K562 (cell line): ENCODE measurements around the gene EDARADD. TPM values are rescaled to one million over a fixed set of nuclear protein-coding genes. Genes with fewer than 3 reads are reported as not detected.

Experiments used
- ATAC-seq: fragments of 200-7000 bp; cut with Tn5 transposase; 3 replicates; pipeline ENCODE4 v1.9.1; 2020; ENCODE audit warnings: moderate library complexity
- BruUV-seq: library from RNA; stranded (reverse); fragments of 400-500 nt; replicated peaks from 2 replicates; lab custom pipeline; 2021; lab: Mats Ljungman, UMichigan
- CTCF ChIA-PET: fragments of 300-600 bp; formaldehyde crosslinking; extraction: SDS; loops from one replicate; lab custom pipeline; 2021; ENCODE audit warnings: low intra/inter-chr PET ratio; lab: Yijun Ruan, JAX
- POLR2A ChIA-PET: fragments of 300-600, 350-650 bp; sonication (Branson Sonifier 250); formaldehyde crosslinking; extraction: SDS; loops from one replicate; lab custom pipeline; 2021; ENCODE audit warnings: antibody characterized with exemption, inconsistent platforms; lab: Yijun Ruan, JAX
- DNase-seq, 4 experiments: peaks; one replicate each; pipeline versions ENCODE4 v3.0.0 to v3.0.0-alpha.2; 2011 to 2018; ENCODE audit warnings: low spot score in 3 of 4, mixed read lengths in 3 of 4; ENCODE audit errors: extremely low read depth in 1 of 4
- FAIRE-seq: peaks from 2 replicates; lab custom pipeline; 2011; peaks lifted over from hg19 to GRCh38; lab: Jason Lieb, UNC
- H2AFZ ChIP-seq: 2 replicates; pipeline ENCODE4 v1.6.0; 2011; ENCODE audit warnings: low read depth, low read length, control low read depth, inconsistent platforms
- H3K27ac ChIP-seq: fragments of 200-600 bp; 3 replicates; pipeline ENCODE4 v1.8.0; 2011; ENCODE audit warnings: low read depth, mild to moderate bottlenecking, control low read depth, inconsistent platforms, low read length, moderate library complexity, mixed read lengths; ENCODE audit errors: extremely low read depth
- H3K27me3 ChIP-seq, 2 experiments: fragments of 300-600 bp in 1 of 2; 2 replicates in 1 of 2; 3 replicates in 1 of 2; pipeline versions ENCODE4 v1.6.0 to v1.8.0; 2011; ENCODE audit warnings: inconsistent platforms in 2 of 2, low read length in 2 of 2, mild to moderate bottlenecking in 1 of 2, mixed read lengths in 1 of 2, moderate library complexity in 1 of 2; ENCODE audit not compliant: control insufficient read depth in 2 of 2, insufficient read depth in 2 of 2
- H3K36me3 ChIP-seq: fragments of 300-600 bp; 3 replicates; pipeline ENCODE4 v1.8.0; 2011; ENCODE audit warnings: mild to moderate bottlenecking, low read length, inconsistent platforms; ENCODE audit not compliant: control insufficient read depth, insufficient read depth
- H3K4me1 ChIP-seq, 2 experiments: fragments of 200-600 bp in 1 of 2; replicated peaks in 1 of 2; 2 replicates in 1 of 2; 3 replicates in 1 of 2; pipeline versions ENCODE4 v1.5.1 to v1.8.0; 2011; ENCODE audit warnings: inconsistent platforms in 2 of 2, low read length in 2 of 2, mild to moderate bottlenecking in 1 of 2, mixed read lengths in 1 of 2, moderate library complexity in 1 of 2; ENCODE audit not compliant: control insufficient read depth in 2 of 2, insufficient read depth in 2 of 2
- H3K4me2 ChIP-seq: 2 replicates; pipeline ENCODE4 v1.6.1; 2011; ENCODE audit warnings: low read length, control low read depth, inconsistent platforms, mixed read lengths; ENCODE audit not compliant: insufficient read depth
- H3K4me3 ChIP-seq: fragments of 200-600 bp; sonication (generic), shearing (Covaris generic); 2 replicates; pipeline ENCODE4 v1.5.1; 2016; ENCODE audit warnings: control low read depth, inconsistent platforms
- H3K79me2 ChIP-seq: fragments of 200-600 bp; 3 replicates; pipeline ENCODE4 v1.8.0; 2011; ENCODE audit warnings: low read length, inconsistent platforms; ENCODE audit not compliant: control insufficient read depth, insufficient read depth
- H3K9ac ChIP-seq, 2 experiments: 2 replicates each; pipeline versions ENCODE4 v1.6.0 to v1.6.1; 2011; ENCODE audit warnings: low read depth in 2 of 2, low read length in 2 of 2, control low read depth in 1 of 2, inconsistent platforms in 1 of 2, mild to moderate bottlenecking in 1 of 2, mixed read lengths in 1 of 2; ENCODE audit not compliant: insufficient read depth in 1 of 2
- H3K9me1 ChIP-seq: one replicate; pipeline ENCODE4 v1.6.0; 2011; ENCODE audit warnings: inconsistent platforms, mild to moderate bottlenecking, low read length, moderate library complexity; ENCODE audit not compliant: control insufficient read depth, insufficient read depth
- H3K9me3 ChIP-seq: replicated peaks from 2 replicates; pipeline ENCODE4 v1.5.1; 2011; ENCODE audit warnings: low read depth, low read length, inconsistent platforms; ENCODE audit not compliant: control insufficient read depth, insufficient read depth
- H4K20me1 ChIP-seq: replicated peaks from 2 replicates; pipeline ENCODE4 v1.6.1; 2011; ENCODE audit warnings: low read length, inconsistent platforms, mixed read lengths; ENCODE audit not compliant: control insufficient read depth, insufficient read depth
- ARID1B ChIP-seq: fragments of 450-650 bp; IDR thresholded peaks from 2 replicates; pipeline ENCODE4 v1.6.1; 2016; ENCODE audit warnings: antibody characterized with exemption, mild to moderate bottlenecking, inconsistent platforms
- ATF3 ChIP-seq, 2 experiments: fragments of 450-650 bp in 1 of 2; sonication (generic) in 1 of 2; formaldehyde crosslinking in 1 of 2; IDR thresholded peaks in 1 of 2; conservative IDR thresholded peaks in 1 of 2; 2 replicates each; pipeline versions ENCODE4 v1.6.1 to v1.8.1; 2016 to 2023; ENCODE audit warnings: mild to moderate bottlenecking in 2 of 2, moderate library complexity in 2 of 2, inconsistent platforms in 1 of 2, missing genetic modification reagents in 1 of 2
- BRF1 ChIP-seq: IDR thresholded peaks from 3 replicates; pipeline ENCODE4 v1.6.1; 2011; ENCODE audit warnings: borderline replicate concordance, mild to moderate bottlenecking; ENCODE audit not compliant: insufficient read length; ENCODE audit errors: extremely low read depth
- CBFA2T3 ChIP-seq: fragments of 450-650 bp; IDR thresholded peaks from 2 replicates; pipeline ENCODE4 v1.6.1; 2017
- CEBPB ChIP-seq: fragments of 450-650 bp; IDR thresholded peaks from 2 replicates; pipeline ENCODE4 v1.6.1; 2016; ENCODE audit warnings: missing genetic modification characterization, missing compliant biosample characterization
- DPF2 ChIP-seq: fragments of 450-650 bp; IDR thresholded peaks from 2 replicates; pipeline ENCODE4 v1.6.1; 2016
- FOSL1 ChIP-seq: fragments of 200-800 bp; sonication (Bioruptor generic); conservative IDR thresholded peaks from 2 replicates; pipeline ENCODE4 v1.6.1; 2016; ENCODE audit warnings: missing genetic modification characterization, missing compliant biosample characterization
- GTF2B ChIP-seq: IDR thresholded peaks from 2 replicates; pipeline ENCODE4 v1.6.1; 2011; ENCODE audit not compliant: insufficient read length; ENCODE audit errors: extremely low read depth
- HNRNPLL ChIP-seq: fragments of 200-400 bp; formaldehyde crosslinking; IDR thresholded peaks from 2 replicates; pipeline ENCODE4 v1.6.1; 2017; ENCODE audit warnings: low read length, low read depth, mild to moderate bottlenecking; ENCODE audit not compliant: poor library complexity, severe bottlenecking
- JUND ChIP-seq, 2 experiments: IDR thresholded peaks; 2 replicates in 1 of 2; 3 replicates in 1 of 2; pipeline ENCODE4 v1.6.1; 2011; ENCODE audit warnings: borderline replicate concordance in 2 of 2, low read depth in 2 of 2, low read length in 2 of 2, improper control_type of control experiment in 1 of 2, missing biosample characterization in 1 of 2, missing genetic modification characterization in 1 of 2, missing genetic modification reagents in 1 of 2
- NFRKB ChIP-seq: fragments of 450-650 bp; IDR thresholded peaks from 2 replicates; pipeline ENCODE4 v1.6.1; 2016; ENCODE audit warnings: low read depth
- PHF21A ChIP-seq: fragments of 450-650 bp; IDR thresholded peaks from 2 replicates; pipeline ENCODE4 v1.6.1; 2017; ENCODE audit warnings: low read depth, borderline replicate concordance
- SLC30A9 ChIP-seq: fragments of 250-450 bp; sonication (Bioruptor Pico); IDR thresholded peaks from 2 replicates; pipeline ENCODE4 v1.8.0; 2022; ENCODE audit warnings: mild to moderate bottlenecking, moderate library complexity
- SMAD4 ChIP-seq: fragments of 250-450 bp; sonication (Bioruptor Pico); conservative IDR thresholded peaks from 2 replicates; pipeline ENCODE4 v1.8.0; 2021; ENCODE audit warnings: inconsistent platforms, mild to moderate bottlenecking, moderate library complexity
- TEAD1 ChIP-seq, 2 experiments: fragments of 450-650 bp in 1 of 2; sonication (generic) in 1 of 2; formaldehyde crosslinking; IDR thresholded peaks; 2 replicates each; pipeline versions ENCODE4 v1.4.0 to v1.8.0; 2020 to 2022; ENCODE audit warnings: mild to moderate bottlenecking in 2 of 2, missing genetic modification reagents in 1 of 2
- VEZF1 ChIP-seq: fragments of 200-800 bp; sonication (Bioruptor generic); IDR thresholded peaks from 2 replicates; pipeline ENCODE4 v1.6.1; 2017; ENCODE audit warnings: missing genetic modification characterization, missing compliant biosample characterization
- ZNF561 ChIP-seq: fragments of 450-650 bp; formaldehyde crosslinking; conservative IDR thresholded peaks from 2 replicates; pipeline ENCODE4 v1.4.0; 2020; ENCODE audit warnings: mild to moderate bottlenecking, moderate library complexity
- WGBS: fragments of 100-300 bp; shearing (Covaris generic); methylation state at CpG from one replicate; pipeline ENCODE4 v1.1.6; 2016; ENCODE audit warnings: low coverage, mixed read lengths; ENCODE audit not compliant: insufficient coverage; ENCODE audit errors: missing lambda C conversion rate; 5-methylcytosine and 5-hydroxymethylcytosine counted together
- in situ Hi-C: fragments of 300-500 bp; cut with MboI; formaldehyde crosslinking; loops from 4 replicates; pipeline ENCODE4 v1.15.0; 2018; ENCODE audit warnings: inconsistent platforms, mixed read lengths
- intact Hi-C: fragments of 100-400 bp; cut with micrococcal nuclease; formaldehyde crosslinking; loops from 2 replicates; pipeline ENCODE4 v1.14.2; 2022
- polyA plus RNA-seq, 8 experiments: library from polyadenylated mRNA; depleted of rRNA in 4 of 8; stranded (reverse) in 5 of 8; unstranded in 3 of 8; fragments of >200 nt; fragmentation: Nextera tagmentation in 2 of 8; fragmentation: Illumina TruSeq in 1 of 8; extraction: Ambion mirVana in 2 of 8; extraction: Trizol in 1 of 8; gene quantifications; 2 replicates each; pipeline versions ENCODE4 v1.2.1 to v1.2.3, GENCODE V29; 2011 to 2014; ENCODE audit warnings: inconsistent platforms in 1 of 8, missing spikeins in 1 of 8
- total RNA-seq, 7 experiments: library from RNA; depleted of rRNA in 6 of 7; stranded (reverse); fragments of >200 nt in 6 of 7; fragmentation: Illumina TruSeq in 2 of 7; extraction: Trizol in 2 of 7; gene quantifications; 2 replicates each; pipeline versions ENCODE4 v1.2.1 to v1.2.3, GENCODE V29; 2011 to 2021; ENCODE audit warnings: low replicate concordance in 1 of 7

The EDARADD gene
- total and polyA plus RNA-seq, 9 of the 15 experiments (the other 6 are each of a cell fraction or from before 2014, with no cell fraction given) = 0.46 to 32.4 (median 20.6) TPM

- no peak overlapping the region for H3K4me2 ChIP-seq
- no peak for FAIRE-seq
- no peak overlapping the region for H3K27ac ChIP-seq
Measured at GRCh38 chr1:236495467-236496112, 101.5 kb downstream of the EDARADD start.

More at GRCh38 chr1:236495467-236496112, 101.5 kb downstream of the EDARADD start:
- peak in 2 of 4 experiments; percentile 35 to 44 for DNase-seq
- CTCF ChIA-PET = no interaction called here
- no peak overlapping the region for H3K9ac ChIP-seq
- H2AFZ ChIP-seq = no peak overlapping the region
- H3K4me3 ChIP-seq = no peak overlapping the region
- BruUV-seq = no TSS peak
- peaks cover 9 to 15% of the 10 kb centered on the region in 2 experiments for H3K27me3 ChIP-seq
- no peaks in the 10 kb centered on the region for H3K9me1 ChIP-seq
- in situ Hi-C loops = loop anchor here (25.0 kb wide), 1 partner anchor 892 kb away; no protein-coding TSS in a partner anchor
- H3K9me3 ChIP-seq = no peaks in the 10 kb centered on the region
- H3K4me1 ChIP-seq = peaks cover 0 to 13% of the 10 kb centered on the region in 2 experiments; a peak in 4 of 5 replicates
- POLR2A ChIA-PET = interaction anchor here (1.1 kb wide), 1 partner anchor 12 kb away, joined by 7 read pairs; no protein-coding TSS in a partner anchor
- H4K20me1 ChIP-seq = no peaks in the 10 kb centered on the region
- intact Hi-C loops = no loop called here
- TF ChIP-seq ZNF561 (no peak), HNRNPLL (no peak), CEBPB (tag) (peak; percentile 38; the same call in 1 of the 2 replicates), DPF2 (0 out of 2 replicates have a peak, but pooled peaks have one; percentile 25), SLC30A9 (no peak), PHF21A (no peak), BRF1 (no peak), TEAD1 (CRISPR knock-in tag; IDR thresholded peaks at IDR 0.05) (no peak), SMAD4 (CRISPR knock-in tag) (0 out of 2 replicates have a peak, but pooled peaks have one; percentile 38), CBFA2T3 (peak; percentile 26; the same call in 1 of the 2 replicates), JUND (IDR thresholded peaks at IDR 0.05; ENCODE audit: borderline replicate concordance, low read depth, low read length) (peak; percentile 5; the same call in 1 of the 2 replicates), JUND (tag; IDR thresholded peaks at IDR 0.05; ENCODE audit: borderline replicate concordance, low read depth, low read length) (peak; percentile 25; the same call in 1 of the 3 replicates), VEZF1 (CRISPR knock-in tag) (peak; percentile 43), ARID1B (peak; percentile 33; the same call in 1 of the 2 replicates), FOSL1 (tag) (peak; percentile 49; the same call in 1 of the 2 replicates), ATF3 (IDR thresholded peaks at IDR 0.05) (peak; percentile 71), ATF3 (CRISPR knock-in tag; conservative IDR thresholded peaks at IDR 0.05) (no peak), GTF2B (no peak), NFRKB (no peak)
- TF ChIP-seq, all 486 proteins: peak for 9
- ATAC-seq = peak; percentile 81
- Histone ChIP-seq H3K36me3 (no peaks in the 10 kb centered on the region), H3K79me2 (no peaks in the 10 kb centered on the region)
- 8% methylated on average over 8 of the region's 11 CpGs for WGBS
